HEK293 (cell line): ENCODE measurements around the gene PI16.

Experiments used
- AEBP2 ChIP-seq: fragments of 450-650 bp; formaldehyde crosslinking; IDR thresholded peaks from 2 replicates; pipeline ENCODE4 v1.5.1; 2016; ENCODE audit warnings: missing biosample characterization, missing genetic modification characterization, borderline replicate concordance
- HOXA7 ChIP-seq: sonication (generic); formaldehyde crosslinking; IDR thresholded peaks from 2 replicates; pipeline ENCODE4 v1.8.1; 2022; ENCODE audit warnings: missing genetic modification reagents, borderline replicate concordance
- SETDB1 ChIP-seq: IDR thresholded peaks from one replicate; pipeline ENCODE4 v1.6.1; 2017; ENCODE audit warnings: mild to moderate bottlenecking, low read length, moderate library complexity, mixed read lengths; ENCODE audit not compliant: insufficient read length
- SP2 ChIP-seq: fragments of 450-650 bp; formaldehyde crosslinking; IDR thresholded peaks from 2 replicates; pipeline ENCODE4 v1.5.1; 2016; ENCODE audit warnings: missing biosample characterization, missing genetic modification characterization
- ZBTB7A ChIP-seq: fragments of 450-650 bp; formaldehyde crosslinking; IDR thresholded peaks from 2 replicates; pipeline ENCODE4 v1.5.1; 2016; ENCODE audit warnings: low read depth, missing biosample characterization, missing genetic modification characterization
- ZNF10 ChIP-seq: fragments of 450-650 bp; formaldehyde crosslinking; IDR thresholded peaks from 2 replicates; pipeline ENCODE4 v1.5.1; 2017; ENCODE audit warnings: missing biosample characterization, missing genetic modification characterization
- ZNF114 ChIP-seq: fragments of 450-650 bp; formaldehyde crosslinking; IDR thresholded peaks from 2 replicates; pipeline ENCODE4 v1.5.0; 2017; ENCODE audit warnings: missing biosample characterization, missing genetic modification characterization
- ZNF274 ChIP-seq, 2 experiments: fragments of 200-500 bp in 1 of 2; fragments of 450-650 bp in 1 of 2; sonication (Bioruptor generic) in 1 of 2; formaldehyde crosslinking in 1 of 2; IDR thresholded peaks; 2 replicates each; pipeline versions ENCODE4 v1.5.1 to v1.6.1; 2014 to 2016; ENCODE audit warnings: borderline replicate concordance in 1 of 2, inconsistent platforms in 1 of 2, low read length in 1 of 2, missing biosample characterization in 1 of 2, missing genetic modification characterization in 1 of 2
- ZNF529 ChIP-seq: fragments of 450-650 bp; formaldehyde crosslinking; IDR thresholded peaks from 2 replicates; pipeline ENCODE4 v1.5.1; 2017; ENCODE audit warnings: missing genetic modification characterization, missing biosample characterization; ENCODE audit not compliant: insufficient replicate concordance
- ZNF530 ChIP-seq: fragments of 450-650 bp; formaldehyde crosslinking; IDR thresholded peaks from 2 replicates; pipeline ENCODE4 v1.5.1; 2016; ENCODE audit warnings: low read depth, missing biosample characterization, missing genetic modification characterization
- ZNF707 ChIP-seq: fragments of 450-650 bp; formaldehyde crosslinking; IDR thresholded peaks from 2 replicates; pipeline ENCODE4 v1.5.1; 2016; ENCODE audit warnings: missing biosample characterization, missing genetic modification characterization
- TF ChIP-seq, protein P1 (sequence below): fragments of 450-650 bp; formaldehyde crosslinking; IDR thresholded peaks from 2 replicates; pipeline ENCODE4 v1.5.1; 2016; ENCODE audit warnings: missing biosample characterization, missing genetic modification characterization
- TF ChIP-seq, protein P2 (sequence below): fragments of 450-650 bp; formaldehyde crosslinking; IDR thresholded peaks from 2 replicates; pipeline ENCODE4 v1.5.1; 2016; ENCODE audit warnings: missing biosample characterization, missing genetic modification characterization
- TF ChIP-seq, protein P3 (sequence below): fragments of 450-650 bp; formaldehyde crosslinking; IDR thresholded peaks from 2 replicates; pipeline ENCODE4 v1.5.1; 2017; ENCODE audit warnings: missing biosample characterization, missing genetic modification characterization

DNA sequence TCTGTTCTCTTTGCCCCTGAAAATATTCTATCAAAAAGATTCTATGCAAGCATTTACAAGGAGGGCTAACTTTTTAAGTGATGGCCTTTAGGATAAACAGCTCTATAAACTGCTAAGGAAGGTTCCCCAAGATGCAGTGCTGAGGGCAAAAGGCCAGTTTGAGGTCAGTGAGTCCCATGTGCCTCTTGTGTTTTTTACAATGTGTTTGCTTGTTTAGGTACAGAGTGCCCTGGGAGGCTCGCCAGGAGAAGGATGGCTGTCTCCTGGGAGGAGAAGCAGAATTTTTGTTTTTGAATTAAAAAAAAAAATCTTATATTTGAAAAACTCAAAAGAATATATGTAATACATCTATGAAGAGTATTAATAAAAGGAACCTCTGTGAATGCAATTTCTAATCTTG, 18.7 kb downstream of the PI16 start:
- TF ChIP-seq ZBTB7A (tag by site-specific recombination) (no peak), ZNF707 (tag by site-specific recombination) (no peak), HOXA7 (no peak), ZNF114 (tag by site-specific recombination) (no peak), SETDB1 (no peak), ZNF274 (IDR thresholded peaks at IDR 0.05; ENCODE audit: low read length) (no peak), ZNF274 (tag by site-specific recombination; IDR thresholded peaks at IDR 0.05; ENCODE audit: borderline replicate concordance) (no peak), ZNF10 (tag by site-specific recombination) (no peak), AEBP2 (tag by site-specific recombination) (no peak), SP2 (no peak), ZNF529 (no peak), ZNF530 (no peak)
- TF ChIP-seq, protein P1, sequence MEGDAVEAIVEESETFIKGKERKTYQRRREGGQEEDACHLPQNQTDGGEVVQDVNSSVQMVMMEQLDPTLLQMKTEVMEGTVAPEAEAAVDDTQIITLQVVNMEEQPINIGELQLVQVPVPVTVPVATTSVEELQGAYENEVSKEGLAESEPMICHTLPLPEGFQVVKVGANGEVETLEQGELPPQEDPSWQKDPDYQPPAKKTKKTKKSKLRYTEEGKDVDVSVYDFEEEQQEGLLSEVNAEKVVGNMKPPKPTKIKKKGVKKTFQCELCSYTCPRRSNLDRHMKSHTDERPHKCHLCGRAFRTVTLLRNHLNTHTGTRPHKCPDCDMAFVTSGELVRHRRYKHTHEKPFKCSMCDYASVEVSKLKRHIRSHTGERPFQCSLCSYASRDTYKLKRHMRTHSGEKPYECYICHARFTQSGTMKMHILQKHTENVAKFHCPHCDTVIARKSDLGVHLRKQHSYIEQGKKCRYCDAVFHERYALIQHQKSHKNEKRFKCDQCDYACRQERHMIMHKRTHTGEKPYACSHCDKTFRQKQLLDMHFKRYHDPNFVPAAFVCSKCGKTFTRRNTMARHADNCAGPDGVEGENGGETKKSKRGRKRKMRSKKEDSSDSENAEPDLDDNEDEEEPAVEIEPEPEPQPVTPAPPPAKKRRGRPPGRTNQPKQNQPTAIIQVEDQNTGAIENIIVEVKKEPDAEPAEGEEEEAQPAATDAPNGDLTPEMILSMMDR (tag by site-specific recombination) = no peak
- TF ChIP-seq, protein P2, sequence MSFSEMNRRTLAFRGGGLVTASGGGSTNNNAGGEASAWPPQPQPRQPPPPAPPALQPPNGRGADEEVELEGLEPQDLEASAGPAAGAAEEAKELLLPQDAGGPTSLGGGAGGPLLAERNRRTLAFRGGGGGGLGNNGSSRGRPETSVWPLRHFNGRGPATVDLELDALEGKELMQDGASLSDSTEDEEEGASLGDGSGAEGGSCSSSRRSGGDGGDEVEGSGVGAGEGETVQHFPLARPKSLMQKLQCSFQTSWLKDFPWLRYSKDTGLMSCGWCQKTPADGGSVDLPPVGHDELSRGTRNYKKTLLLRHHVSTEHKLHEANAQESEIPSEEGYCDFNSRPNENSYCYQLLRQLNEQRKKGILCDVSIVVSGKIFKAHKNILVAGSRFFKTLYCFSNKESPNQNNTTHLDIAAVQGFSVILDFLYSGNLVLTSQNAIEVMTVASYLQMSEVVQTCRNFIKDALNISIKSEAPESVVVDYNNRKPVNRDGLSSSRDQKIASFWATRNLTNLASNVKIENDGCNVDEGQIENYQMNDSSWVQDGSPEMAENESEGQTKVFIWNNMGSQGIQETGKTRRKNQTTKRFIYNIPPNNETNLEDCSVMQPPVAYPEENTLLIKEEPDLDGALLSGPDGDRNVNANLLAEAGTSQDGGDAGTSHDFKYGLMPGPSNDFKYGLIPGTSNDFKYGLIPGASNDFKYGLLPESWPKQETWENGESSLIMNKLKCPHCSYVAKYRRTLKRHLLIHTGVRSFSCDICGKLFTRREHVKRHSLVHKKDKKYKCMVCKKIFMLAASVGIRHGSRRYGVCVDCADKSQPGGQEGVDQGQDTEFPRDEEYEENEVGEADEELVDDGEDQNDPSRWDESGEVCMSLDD (tag by site-specific recombination) = no peak
- TF ChIP-seq, protein P3, sequence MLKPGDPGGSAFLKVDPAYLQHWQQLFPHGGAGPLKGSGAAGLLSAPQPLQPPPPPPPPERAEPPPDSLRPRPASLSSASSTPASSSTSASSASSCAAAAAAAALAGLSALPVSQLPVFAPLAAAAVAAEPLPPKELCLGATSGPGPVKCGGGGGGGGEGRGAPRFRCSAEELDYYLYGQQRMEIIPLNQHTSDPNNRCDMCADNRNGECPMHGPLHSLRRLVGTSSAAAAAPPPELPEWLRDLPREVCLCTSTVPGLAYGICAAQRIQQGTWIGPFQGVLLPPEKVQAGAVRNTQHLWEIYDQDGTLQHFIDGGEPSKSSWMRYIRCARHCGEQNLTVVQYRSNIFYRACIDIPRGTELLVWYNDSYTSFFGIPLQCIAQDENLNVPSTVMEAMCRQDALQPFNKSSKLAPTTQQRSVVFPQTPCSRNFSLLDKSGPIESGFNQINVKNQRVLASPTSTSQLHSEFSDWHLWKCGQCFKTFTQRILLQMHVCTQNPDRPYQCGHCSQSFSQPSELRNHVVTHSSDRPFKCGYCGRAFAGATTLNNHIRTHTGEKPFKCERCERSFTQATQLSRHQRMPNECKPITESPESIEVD (tag by site-specific recombination) = no peak
